Stimulated activated CD4-positive, alpha-beta T cell treated with anti-CD3 and anti-CD28 coated beads, Interleukin-12 subunit alpha, Interleukin-12 subunit beta, amount 100 ng/mL, for 48 hours (primary cell): ENCODE data around the gene MTTP.

ENCODE experiments used
- DNase-seq, 3 donors: peaks; one replicate each; pipeline ENCODE4 v3.0.0-alpha.2; 2020; ENCODE audit warnings: low read depth in 2 of 3, low spot score in 1 of 3

Gene MTTP

GRCh38 chr4:99668472-99668871 lies 93.8 kb downstream of the MTTP start:
- no peak for DNase-seq

GRCh38 chr4:99669084-99669483 lies 94.5 kb downstream of the MTTP start:
- no peak for DNase-seq

GRCh38 chr4:99670409-99671073 lies 95.9 kb downstream of the MTTP start:
- no peak for DNase-seq
